Measurements from ENCODE around the gene TBC1D1. TPM values are rescaled to one million over a fixed set of nuclear protein-coding genes. Genes with fewer than 3 reads are reported as not detected.

The TBC1D1 gene
- total and polyA plus RNA-seq, 2 experiments from 2014 or later, result 53.9 to 151 TPM

GRCh38 chr4:38007645-38008044, 116.8 kb downstream of the TBC1D1 start (continued):
- TF ChIP-seq CTCF (conservative IDR thresholded peaks at IDR 0.05; ENCODE audit: low read depth in 2 of 2), result no peak
- no peak for TF ChIP-seq ZNF114 (CRISPR knock-in tag; IDR thresholded peaks at IDR 0.05)
- no peak for TF ChIP-seq JUNB (IDR thresholded peaks at IDR 0.05; ENCODE audit: unreplicated experiment)

GRCh38 chr4:38008571-38009021, 117.7 kb downstream of the TBC1D1 start:
- no peaks in the 10 kb centered on the region for H3F3A ChIP-seq (replicated peaks; ENCODE audit: low read depth)
- H3K79me2 ChIP-seq (replicated peaks; ENCODE audit: insufficient read depth), result peaks cover 76% of the 10 kb centered on the region
- peaks cover 41% of the 10 kb centered on the region for H3K4me1 Mint-ChIP-seq
- H3K9me3 Mint-ChIP-seq, result no peaks in the 10 kb centered on the region
- H3K4me2 ChIP-seq, result no peak overlapping the region
- H3K36me3 ChIP-seq (ENCODE audit: insufficient read depth), result no peaks in the 10 kb centered on the region
- H3K9me2 ChIP-seq (ENCODE audit: insufficient read depth), result no peaks in the 10 kb centered on the region
- no peaks in the 10 kb centered on the region for H3K36me3 Mint-ChIP-seq (ENCODE audit: low read depth)
- H3K4me3 ChIP-seq, result no peak overlapping the region
- TF ChIP-seq ETS1 (IDR thresholded peaks at IDR 0.05) (no peak), STAT1 (IDR thresholded peaks at IDR 0.05; ENCODE audit: unreplicated experiment) (no peak)
- peaks cover 27% of the 10 kb centered on the region for H3K4me1 ChIP-seq (ENCODE audit: insufficient read depth)
- H3K27ac Mint-ChIP-seq, result no peak overlapping the region
- DNase-seq (ENCODE audit: low spot score) (no peak), ATAC-seq (no peak)
- H3K27ac ChIP-seq (ENCODE audit: low read depth), result no peak overlapping the region
- H3K27me3 Mint-ChIP-seq (ENCODE audit: insufficient read depth, low read depth, poor library complexity), result peaks cover 2% of the 10 kb centered on the region
- no peak overlapping the region for H2AFZ ChIP-seq
- H3K27me3 ChIP-seq (ENCODE audit: insufficient read depth), result no peaks in the 10 kb centered on the region
- H4K20me1 ChIP-seq (replicated peaks; ENCODE audit: insufficient read depth), result peaks cover 9% of the 10 kb centered on the region; the same call in 1 of the 2 replicates
- H3K4me3 Mint-ChIP-seq, result no peak overlapping the region

- no peaks in the 10 kb centered on the region for H3F3A ChIP-seq (replicated peaks; ENCODE audit: low read depth)
- peaks cover 2% of the 10 kb centered on the region for H3K27me3 Mint-ChIP-seq (ENCODE audit: insufficient read depth, low read depth, poor library complexity)
- H3K9me3 Mint-ChIP-seq, result no peaks in the 10 kb centered on the region; the same call in 2 of the 3 replicates
- H3K4me3 Mint-ChIP-seq, result no peak overlapping the region
- H3K4me1 Mint-ChIP-seq, result peaks cover 38% of the 10 kb centered on the region
- no peaks in the 10 kb centered on the region for H3K9me2 ChIP-seq (ENCODE audit: insufficient read depth)
- H3K36me3 Mint-ChIP-seq (ENCODE audit: low read depth), result no peaks in the 10 kb centered on the region; the same call in 2 of the 3 replicates
- peaks cover 68% of the 10 kb centered on the region for H3K79me2 ChIP-seq (replicated peaks; ENCODE audit: insufficient read depth)
- ATAC-seq, result no peak
- no peak overlapping the region for H3K4me3 ChIP-seq
- no peak overlapping the region for H3K4me2 ChIP-seq
- no peaks in the 10 kb centered on the region for H3K27me3 ChIP-seq (ENCODE audit: insufficient read depth)
- H4K20me1 ChIP-seq (replicated peaks; ENCODE audit: insufficient read depth), result peaks cover 9% of the 10 kb centered on the region; the same call in 1 of the 2 replicates
- H3K27ac Mint-ChIP-seq, result no peak overlapping the region
- H2AFZ ChIP-seq, result no peak overlapping the region
- peaks cover 19% of the 10 kb centered on the region for H3K4me1 ChIP-seq (ENCODE audit: insufficient read depth)
- H3K27ac ChIP-seq (ENCODE audit: low read depth), result no peak overlapping the region
- H3K36me3 ChIP-seq (ENCODE audit: insufficient read depth), result no peaks in the 10 kb centered on the region
- DNase-seq (ENCODE audit: low spot score), result no peak
- TF ChIP-seq EZH2 (IDR thresholded peaks at IDR 0.05; ENCODE audit: low read depth, unreplicated experiment) (no peak), JUNB (IDR thresholded peaks at IDR 0.05; ENCODE audit: unreplicated experiment) (no peak), STAT1 (IDR thresholded peaks at IDR 0.05; ENCODE audit: unreplicated experiment) (no peak), REST (IDR thresholded peaks at IDR 0.05; ENCODE audit: unreplicated experiment) (no peak), POLR2AphosphoS5 (IDR thresholded peaks at IDR 0.05; ENCODE audit: low read depth) (no peak), ZNF114 (CRISPR knock-in tag; IDR thresholded peaks at IDR 0.05) (no peak), EZH2phosphoT487 (IDR thresholded peaks at IDR 0.05; ENCODE audit: unreplicated experiment) (no peak)
Observed at GRCh38 chr4:38009421-38009820, 118.5 kb downstream of the TBC1D1 start.

All from GM23338 (cell line).